ENCODE results near the gene C1QTNF7. TPM values are rescaled to one million over a fixed set of nuclear protein-coding genes. Genes with fewer than 3 reads are reported as not detected.
A peak's percentile ranks its signal among the peaks of the same experiment; 100 is the strongest.

The C1QTNF7 gene
- polyA plus RNA-seq, 10 donors, result 0.79 to 9.9 (median 3.5) TPM

GRCh38 chr4:15413010-15413622 is 14.7 kb upstream of the C1QTNF7 start:
- DNase-seq, result no peak

- no peak for DNase-seq
Measured at GRCh38 chr4:15413623-15414019, 14.2 kb upstream of the C1QTNF7 start.

GRCh38 chr4:15414551-15415091 is 13.2 kb upstream of the C1QTNF7 start:
- peak in 2 of 3 donors; percentile 60 to 62 for DNase-seq

- DNase-seq, result no peak
Measured at GRCh38 chr4:15416357-15417232, 11.2 kb upstream of the C1QTNF7 start.

GRCh38 chr4:15417233-15417660 is 10.6 kb upstream of the C1QTNF7 start:
- DNase-seq, result peak in 1 of 3 donors; percentile 36

- DNase-seq, result no peak
Measured at GRCh38 chr4:15418956-15419355, 8.9 kb upstream of the C1QTNF7 start.

- DNase-seq, result no peak
Measured at GRCh38 chr4:15420642-15421041, 7.2 kb upstream of the C1QTNF7 start.

GRCh38 chr4:15423285-15423711 is 4.5 kb upstream of the C1QTNF7 start:
- DNase-seq, result no peak

- DNase-seq, result no peak
Measured at GRCh38 chr4:15425520-15425919, 2.3 kb upstream of the C1QTNF7 start.

- DNase-seq, result peak in 1 of 3 donors; percentile 33
Measured at GRCh38 chr4:15427161-15427560, 672 bp upstream of the C1QTNF7 start.

- DNase-seq, result no peak
Measured at GRCh38 chr4:15428611-15429010, 778 bp downstream of the C1QTNF7 start.

- DNase-seq, result no peak
Measured at GRCh38 chr4:15434091-15434490, 6.3 kb downstream of the C1QTNF7 start.

- DNase-seq, result no peak
Measured at GRCh38 chr4:15434676-15435075, 6.8 kb downstream of the C1QTNF7 start.

GRCh38 chr4:15436513-15436912 is 8.7 kb downstream of the C1QTNF7 start:
- peak in 1 of 3 donors; percentile 49 for DNase-seq

- DNase-seq, result no peak
Measured at GRCh38 chr4:15438939-15439524, 11.2 kb downstream of the C1QTNF7 start.

GRCh38 chr4:15443371-15444160 is 15.7 kb downstream of the C1QTNF7 start:
- no peak for DNase-seq

GRCh38 chr4:15444276-15444675 is 16.4 kb downstream of the C1QTNF7 start:
- no peak for DNase-seq

GRCh38 chr4:15444879-15445547 is 17.2 kb downstream of the C1QTNF7 start:
- no peak for DNase-seq

- DNase-seq, result peak in 2 of 3 donors; percentile 38 to 45
Measured at GRCh38 chr4:15451181-15451865, 23.5 kb downstream of the C1QTNF7 start.

All from muscle of back (tissue), 11 donors.